NCI-H748 treated with DMSO at 0.1 percent for 48 hours (cell line): ENCODE results near the gene CDK14.

ENCODE experiments used
- DNase-seq: peaks from one replicate; lab custom pipeline; 2025; lab: John Stamatoyannopoulos, UW

Gene CDK14

GRCh38 chr7:90957883-90958282, 361.8 kb downstream of the CDK14 start:
- no peak for DNase-seq

GRCh38 chr7:90958647-90959046, 362.5 kb downstream of the CDK14 start:
- peak; percentile 42 for DNase-seq

DNA sequence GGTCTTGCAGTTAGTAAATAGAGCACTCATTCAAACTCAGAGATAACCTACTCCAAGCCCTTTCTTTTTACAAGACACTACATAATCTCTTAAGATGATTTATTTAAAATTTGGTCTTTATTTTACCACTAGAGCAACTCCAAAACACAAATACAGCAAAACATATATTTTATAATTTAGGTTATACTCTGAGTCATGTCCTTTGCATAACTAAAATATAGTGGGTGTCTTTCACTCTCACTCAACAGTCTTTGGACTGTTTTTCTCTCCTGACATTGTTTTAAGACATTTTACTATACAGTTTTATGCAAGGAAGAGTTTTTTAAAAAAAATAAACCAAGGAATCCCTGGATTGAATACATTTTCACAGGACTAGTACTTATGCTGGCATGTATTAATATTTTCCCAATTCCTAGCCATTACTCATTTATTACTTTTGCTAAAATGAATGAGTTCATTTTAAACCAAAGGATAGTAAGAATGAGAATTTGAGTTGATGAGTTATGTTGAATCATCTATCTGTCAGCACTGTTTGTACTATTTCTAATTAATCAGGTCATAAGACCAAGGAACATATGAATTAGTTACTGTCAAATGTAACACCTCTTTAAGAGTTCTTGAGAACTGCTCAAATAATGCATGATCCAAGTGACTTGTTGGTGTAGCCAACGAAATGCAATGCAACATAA, 365.1 kb downstream of the CDK14 start:
- DNase-seq, result no peak

DNA sequence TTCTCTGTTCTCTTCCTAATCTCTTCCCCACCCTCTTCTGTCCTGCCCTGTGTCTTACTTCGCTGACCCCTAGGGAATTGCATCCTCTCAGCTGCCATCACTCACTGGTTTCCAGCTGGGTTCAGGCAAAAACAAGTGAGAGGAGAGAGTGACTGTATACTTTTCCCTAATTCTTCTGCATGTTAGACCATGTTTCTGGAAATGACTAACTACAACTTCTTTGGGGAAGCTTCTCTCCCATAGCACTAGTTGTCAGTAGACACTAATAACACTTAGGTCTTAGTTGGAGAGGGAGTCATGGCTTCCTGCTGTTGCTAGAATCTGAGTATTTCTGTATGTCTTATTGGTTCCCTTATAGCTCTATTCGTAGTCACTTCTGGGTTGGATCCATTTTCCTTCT, 369.1 kb downstream of the CDK14 start:
- DNase-seq, result no peak

- no peak for DNase-seq
These were observed 370.2 kb downstream of the CDK14 start for GRCh38 chr7:90966346-90966745.

GRCh38 chr7:90968871-90969270, 372.8 kb downstream of the CDK14 start:
- no peak for DNase-seq

DNA sequence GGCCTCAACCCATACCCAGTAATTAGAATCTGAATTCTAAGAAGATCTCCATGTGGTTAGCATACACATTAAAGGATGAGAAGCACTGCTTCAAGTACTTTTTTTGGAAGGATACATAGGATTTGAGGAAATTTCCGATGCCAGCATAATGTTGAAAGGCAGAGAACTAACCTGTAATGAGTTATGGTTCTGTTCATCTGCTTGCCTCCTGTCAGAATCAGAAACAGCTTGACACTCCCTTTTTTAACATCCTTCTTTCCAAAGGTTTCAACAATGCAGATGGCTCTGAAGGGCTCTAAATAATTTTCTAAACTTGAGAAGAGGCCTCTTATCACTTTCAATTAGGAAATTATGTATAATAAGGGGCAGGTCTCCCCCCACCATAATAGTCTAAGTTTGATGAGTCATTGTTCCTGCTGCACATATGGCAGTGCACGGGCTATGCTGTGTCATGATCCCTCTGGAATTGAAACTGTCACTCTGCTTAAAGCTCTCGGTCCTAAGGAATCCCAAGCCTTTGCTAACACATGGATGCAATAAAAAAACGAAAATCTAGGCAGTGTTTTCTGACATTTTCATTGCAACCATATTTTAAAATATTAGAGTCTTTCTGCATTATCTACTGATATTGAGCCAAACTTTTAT, 376.9 kb downstream of the CDK14 start:
- no peak for DNase-seq

GRCh38 chr7:90977056-90977455, 380.9 kb downstream of the CDK14 start:
- DNase-seq, result no peak

DNA sequence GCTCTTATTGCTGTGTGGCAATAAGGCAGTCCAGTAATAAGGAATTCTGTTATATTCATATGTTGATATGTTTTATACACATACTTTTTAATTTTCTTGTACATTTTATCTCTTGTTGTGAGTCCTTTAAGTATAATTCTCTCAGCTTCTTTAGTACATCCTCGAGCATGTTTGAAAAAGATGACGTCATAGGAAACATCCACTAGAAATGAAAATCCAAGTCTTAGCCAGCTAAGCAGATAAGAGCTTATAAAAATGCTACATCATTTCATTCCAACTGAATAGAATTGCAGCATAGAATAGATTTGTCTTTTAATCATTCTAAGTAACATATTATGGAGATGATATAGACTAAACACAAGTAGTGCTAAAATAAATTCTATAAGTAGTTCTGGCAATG, 384.4 kb downstream of the CDK14 start:
- no peak for DNase-seq

- no peak for DNase-seq
These were observed 386.1 kb downstream of the CDK14 start for GRCh38 chr7:90982228-90982627.

DNA sequence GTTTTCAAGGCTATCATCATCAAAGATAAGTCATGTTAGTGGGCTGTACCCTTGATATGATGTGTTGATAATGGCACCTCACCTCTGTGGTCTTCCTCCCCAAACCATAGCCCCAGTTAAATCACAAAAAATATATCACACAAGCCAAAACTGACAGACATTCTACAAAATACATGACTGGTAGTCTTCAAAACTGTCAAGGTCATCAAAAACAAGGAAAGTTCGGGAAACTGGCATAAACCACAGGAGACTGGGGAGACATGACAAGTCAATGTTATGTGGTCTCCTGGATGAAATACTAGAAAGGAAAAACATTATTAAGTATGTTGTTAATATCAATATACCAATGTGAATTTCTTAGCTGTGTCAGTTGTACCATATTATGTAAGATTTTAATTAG, 388.6 kb downstream of the CDK14 start:
- DNase-seq, result no peak

DNA sequence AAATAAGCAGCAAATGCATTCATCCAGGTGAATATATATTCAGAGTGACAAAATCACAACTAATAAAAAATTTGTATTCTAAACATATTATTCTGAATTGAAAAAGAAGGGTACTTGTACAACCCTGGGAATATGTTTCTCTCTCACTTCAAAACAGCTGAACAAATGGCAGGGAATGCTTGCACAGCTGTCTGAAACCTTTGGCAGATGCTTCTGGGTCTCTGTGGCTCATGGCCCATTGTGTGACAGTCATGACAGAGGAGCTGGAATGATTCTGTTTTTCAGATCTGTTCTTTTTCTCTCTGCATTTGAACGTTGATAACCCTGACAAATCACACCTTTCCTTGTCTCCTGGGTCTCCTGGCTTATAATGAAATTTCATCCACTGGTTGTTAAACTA, 392.4 kb downstream of the CDK14 start:
- DNase-seq, result peak; percentile 34

DNA sequence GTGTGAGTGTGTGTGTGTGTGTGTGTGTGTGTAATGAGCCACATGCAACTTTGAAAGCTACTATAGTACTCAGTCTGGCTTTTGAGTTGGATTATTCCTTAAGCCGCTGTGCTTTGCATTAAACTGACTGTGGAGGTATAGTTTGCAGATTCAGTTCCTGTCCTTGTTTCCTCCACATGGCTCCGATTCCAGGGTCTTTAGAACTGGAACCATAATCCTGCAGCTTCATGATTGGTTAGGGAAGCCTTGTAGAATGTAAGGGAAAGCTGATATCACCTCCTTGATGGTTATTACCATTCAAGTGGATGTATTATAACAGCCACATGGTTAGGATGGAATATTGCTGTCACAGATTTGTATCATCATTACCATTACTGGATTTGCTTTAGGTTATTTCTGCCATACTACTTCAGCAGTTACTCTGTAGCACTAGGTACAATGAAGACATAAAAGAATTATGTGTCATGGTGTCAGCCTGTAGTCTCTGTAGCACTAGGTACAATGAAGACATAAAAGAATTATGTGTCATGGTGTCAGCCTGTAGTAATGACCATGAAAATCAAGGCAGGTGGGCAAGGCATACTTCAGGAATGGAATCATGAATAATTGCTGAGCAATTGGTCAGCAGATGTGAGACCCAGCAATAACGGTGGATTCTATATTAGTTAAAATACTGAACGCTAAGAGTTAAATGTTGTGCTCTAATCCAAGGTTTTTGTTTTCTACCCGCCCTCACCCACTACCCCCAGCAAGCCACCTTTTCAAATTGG, 393.1 kb downstream of the CDK14 start:
- no peak for DNase-seq

- no peak for DNase-seq
These were observed 398.0 kb downstream of the CDK14 start for GRCh38 chr7:90994121-90994520.

DNA sequence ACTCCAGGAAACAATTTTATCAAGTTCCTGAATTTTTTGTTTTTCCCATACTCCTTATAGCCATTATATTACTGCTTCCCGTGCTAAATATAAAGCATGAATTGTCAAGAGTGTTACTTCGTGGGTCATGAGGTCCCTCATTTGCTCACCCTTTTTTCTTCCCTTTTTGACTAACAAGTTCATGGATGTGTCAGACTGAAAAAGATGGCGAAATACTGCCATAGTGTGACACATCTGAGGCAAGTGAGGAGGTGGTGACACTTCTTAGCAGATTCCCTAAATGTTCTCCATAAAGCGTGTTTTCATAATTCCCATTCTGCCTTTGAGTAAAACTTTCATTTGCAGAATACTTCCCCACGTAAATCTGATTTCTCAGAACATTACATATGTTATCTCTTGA, 398.5 kb downstream of the CDK14 start:
- DNase-seq, result no peak

- no peak for DNase-seq
These were observed 399.9 kb downstream of the CDK14 start for GRCh38 chr7:90995996-90996395.

DNA sequence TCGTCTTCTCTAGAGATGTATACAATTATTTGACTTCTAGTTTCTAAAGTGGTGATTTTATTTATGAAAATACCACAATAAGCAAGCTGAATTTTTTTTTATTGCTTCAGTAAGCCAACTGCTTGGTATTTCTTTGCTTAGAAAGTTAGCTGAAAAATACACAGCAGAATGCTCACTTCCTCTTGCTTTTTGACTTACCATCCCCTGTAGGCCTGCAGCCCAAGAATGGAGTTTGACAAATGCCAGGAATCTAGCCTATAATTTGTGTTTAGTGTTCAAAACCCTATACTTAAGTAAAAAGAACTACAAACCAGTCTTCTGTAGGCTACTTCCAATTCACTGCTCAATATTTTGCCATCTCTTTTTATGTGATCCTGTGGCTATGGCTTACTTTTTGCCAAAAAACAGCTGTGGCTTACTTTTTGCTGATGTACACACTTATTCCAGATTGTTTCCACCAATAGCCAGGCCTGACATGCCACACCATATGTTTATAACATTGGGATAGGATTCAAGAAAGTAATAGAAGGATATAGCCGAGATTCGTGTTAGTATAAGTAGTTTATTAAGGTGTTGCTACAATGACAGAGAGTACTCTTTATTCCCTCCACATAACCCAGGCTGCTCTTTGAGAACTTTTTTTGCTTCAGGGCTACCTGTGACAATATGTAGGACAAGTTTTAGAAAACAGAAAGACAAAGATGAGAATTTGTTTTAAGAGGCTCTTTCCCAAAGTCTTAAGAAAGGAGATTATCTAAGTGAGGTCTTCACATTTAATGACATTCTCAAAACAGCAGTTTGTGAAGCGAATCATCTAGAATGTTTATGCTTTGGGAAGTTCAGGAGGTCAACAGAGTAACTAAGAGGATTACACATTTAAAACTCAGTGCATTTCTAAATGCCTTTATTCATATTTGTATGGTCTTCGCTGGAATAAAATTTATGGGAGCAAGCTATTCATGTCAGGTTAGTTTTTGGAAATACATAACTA, 404.2 kb downstream of the CDK14 start:
- DNase-seq, result no peak

GRCh38 chr7:91005024-91005423, 408.9 kb downstream of the CDK14 start:
- DNase-seq, result no peak

GRCh38 chr7:91005841-91006240, 409.7 kb downstream of the CDK14 start:
- DNase-seq, result no peak

DNA sequence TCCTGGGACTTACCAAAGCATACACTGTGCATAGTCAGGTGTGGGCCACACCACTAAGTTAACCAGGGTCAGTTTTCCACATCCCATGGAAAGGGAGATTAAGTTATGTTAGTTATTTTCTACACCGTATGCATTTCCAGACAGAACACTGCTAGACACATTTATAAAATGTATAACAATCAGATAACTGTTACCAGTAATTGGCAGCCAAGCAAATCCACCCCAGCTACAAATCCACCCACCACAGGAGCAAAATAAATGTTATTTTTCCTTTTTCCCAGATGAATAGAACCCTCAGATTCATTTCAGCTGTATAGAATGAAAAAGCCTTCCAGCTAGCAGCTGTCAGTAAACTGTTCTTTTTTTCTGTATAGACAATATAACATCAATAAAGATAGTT, 411.2 kb downstream of the CDK14 start:
- DNase-seq, result no peak

DNA sequence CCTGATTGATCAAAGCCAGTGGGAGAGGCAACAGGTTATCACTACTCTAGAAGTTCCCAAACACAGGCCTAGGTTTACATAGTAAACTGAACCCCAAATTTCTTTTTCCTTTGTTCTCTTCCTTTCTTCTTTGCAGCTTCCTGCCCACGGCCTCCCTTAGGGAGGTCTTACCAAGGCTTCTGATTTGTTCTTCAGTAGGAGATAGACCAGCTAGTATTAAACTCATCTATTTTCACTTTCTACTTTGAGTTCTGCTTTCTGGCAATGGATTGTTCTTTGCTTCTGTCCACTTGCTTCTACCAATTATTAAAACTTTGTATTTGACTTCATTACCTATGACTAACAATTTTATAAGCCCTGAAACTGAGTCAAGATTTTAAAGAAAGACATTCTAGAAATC, 417.0 kb downstream of the CDK14 start:
- no peak for DNase-seq
